GM20000 (cell line): ENCODE data around the gene AKAP6.

Experiments
- DNase-seq: peaks from one replicate; pipeline ENCODE4 v3.0.0; 2012; ENCODE audit warnings: low spot score
- CTCF ChIP-seq: IDR thresholded peaks from 2 replicates; pipeline ENCODE4 v1.5.1; 2012; ENCODE audit warnings: mild to moderate bottlenecking, control low read depth; ENCODE audit errors: extremely low read depth, missing control alignments

AKAP6 gene

GRCh38 chr14:32399920-32400319, 70.8 kb downstream of the AKAP6 start:
- DNase-seq, result no peak
- TF ChIP-seq CTCF, result no peak

- TF ChIP-seq CTCF, result no peak
- DNase-seq, result no peak
Observed at GRCh38 chr14:32400480-32400879, 71.4 kb downstream of the AKAP6 start.

GRCh38 chr14:32403021-32403420, 73.9 kb downstream of the AKAP6 start:
- no peak for TF ChIP-seq CTCF
- DNase-seq, result no peak

GRCh38 chr14:32403688-32404087, 74.6 kb downstream of the AKAP6 start:
- DNase-seq, result no peak
- TF ChIP-seq CTCF, result no peak

- TF ChIP-seq CTCF, result no peak
- no peak for DNase-seq
Observed at GRCh38 chr14:32404784-32405573, 75.9 kb downstream of the AKAP6 start.

- TF ChIP-seq CTCF, result no peak
- DNase-seq, result no peak
Observed at GRCh38 chr14:32405856-32406255, 76.8 kb downstream of the AKAP6 start.

- no peak for TF ChIP-seq CTCF
- DNase-seq, result no peak
Observed at GRCh38 chr14:32407130-32407529, 78.0 kb downstream of the AKAP6 start.
